Hypothalamus (tissue), 51 donors: ENCODE results near the gene TREM1.

Experiments
- DNase-seq, 51 donors: peaks; one replicate each; lab custom pipeline; 2025; lab: John Stamatoyannopoulos, UW

Gene TREM1

GRCh38 chr6:41226752-41227151 is 59.7 kb downstream of the TREM1 start:
- no peak for DNase-seq

DNA sequence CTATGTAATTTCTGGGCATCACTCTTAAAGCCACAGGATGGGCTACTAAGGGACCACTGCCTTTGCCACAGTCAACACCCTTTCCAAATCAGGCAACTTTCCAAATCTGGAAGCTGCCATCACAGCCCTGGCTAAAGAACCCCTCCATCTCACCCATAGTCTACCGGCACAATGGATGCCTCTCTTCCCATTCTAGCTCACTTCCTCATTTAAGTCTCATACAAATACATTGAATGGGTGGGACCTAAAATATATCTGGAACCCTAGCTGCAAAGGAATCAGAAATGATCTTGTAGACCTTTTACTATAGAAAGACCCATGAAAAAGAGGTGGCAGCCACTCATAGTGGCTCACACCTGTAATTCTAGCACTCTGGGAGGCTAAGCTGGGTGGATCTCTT is 61.7 kb downstream of the TREM1 start:
- DNase-seq, result no peak
